ENCODE data around the gene PREX1. TPM values are rescaled to one million over a fixed set of nuclear protein-coding genes. Genes with fewer than 3 reads are reported as not detected.

Gene PREX1
- total RNA-seq, 1 donor from 2014 or later = 2.9 TPM

DNA sequence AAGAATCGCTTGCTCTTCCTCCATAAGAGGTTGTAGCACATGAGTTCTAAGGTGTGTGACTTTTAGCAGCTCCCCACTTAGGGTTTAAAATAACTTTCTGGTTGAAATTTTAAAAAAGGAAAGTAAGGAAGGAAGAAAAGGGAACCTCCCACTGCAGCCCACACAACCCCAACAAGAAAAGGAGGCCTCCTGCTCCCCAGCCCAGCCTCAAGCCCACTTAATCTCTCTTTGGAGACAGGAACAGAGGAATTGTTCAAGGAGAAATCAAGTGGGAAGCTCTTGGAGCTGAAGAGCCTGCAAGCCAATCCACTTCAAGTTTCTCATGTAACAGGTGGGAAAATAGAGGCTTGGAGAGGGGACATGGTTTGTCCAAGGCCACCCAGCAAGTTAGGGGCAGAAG is 39.1 kb upstream of the PREX1 start:
- TF ChIP-seq, protein P1, sequence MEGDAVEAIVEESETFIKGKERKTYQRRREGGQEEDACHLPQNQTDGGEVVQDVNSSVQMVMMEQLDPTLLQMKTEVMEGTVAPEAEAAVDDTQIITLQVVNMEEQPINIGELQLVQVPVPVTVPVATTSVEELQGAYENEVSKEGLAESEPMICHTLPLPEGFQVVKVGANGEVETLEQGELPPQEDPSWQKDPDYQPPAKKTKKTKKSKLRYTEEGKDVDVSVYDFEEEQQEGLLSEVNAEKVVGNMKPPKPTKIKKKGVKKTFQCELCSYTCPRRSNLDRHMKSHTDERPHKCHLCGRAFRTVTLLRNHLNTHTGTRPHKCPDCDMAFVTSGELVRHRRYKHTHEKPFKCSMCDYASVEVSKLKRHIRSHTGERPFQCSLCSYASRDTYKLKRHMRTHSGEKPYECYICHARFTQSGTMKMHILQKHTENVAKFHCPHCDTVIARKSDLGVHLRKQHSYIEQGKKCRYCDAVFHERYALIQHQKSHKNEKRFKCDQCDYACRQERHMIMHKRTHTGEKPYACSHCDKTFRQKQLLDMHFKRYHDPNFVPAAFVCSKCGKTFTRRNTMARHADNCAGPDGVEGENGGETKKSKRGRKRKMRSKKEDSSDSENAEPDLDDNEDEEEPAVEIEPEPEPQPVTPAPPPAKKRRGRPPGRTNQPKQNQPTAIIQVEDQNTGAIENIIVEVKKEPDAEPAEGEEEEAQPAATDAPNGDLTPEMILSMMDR (IDR thresholded peaks at IDR 0.05; ENCODE audit: unreplicated experiment) = no peak
- Mint-ChIP-seq H3K4me3 (ENCODE audit: low read depth) (no peak overlapping the region), H3K4me1 (ENCODE audit: low read depth) (no peaks in the 10 kb centered on the region), H3K36me3 (ENCODE audit: insufficient read depth) (no peaks in the 10 kb centered on the region), H3K9me3 (ENCODE audit: low read depth) (no peaks in the 10 kb centered on the region), H3K27ac (no peak overlapping the region), H3K27me3 (peaks cover 4% of the 10 kb centered on the region)
- no peak for DNase-seq (ENCODE audit: low spot score, unreplicated experiment)

DNA sequence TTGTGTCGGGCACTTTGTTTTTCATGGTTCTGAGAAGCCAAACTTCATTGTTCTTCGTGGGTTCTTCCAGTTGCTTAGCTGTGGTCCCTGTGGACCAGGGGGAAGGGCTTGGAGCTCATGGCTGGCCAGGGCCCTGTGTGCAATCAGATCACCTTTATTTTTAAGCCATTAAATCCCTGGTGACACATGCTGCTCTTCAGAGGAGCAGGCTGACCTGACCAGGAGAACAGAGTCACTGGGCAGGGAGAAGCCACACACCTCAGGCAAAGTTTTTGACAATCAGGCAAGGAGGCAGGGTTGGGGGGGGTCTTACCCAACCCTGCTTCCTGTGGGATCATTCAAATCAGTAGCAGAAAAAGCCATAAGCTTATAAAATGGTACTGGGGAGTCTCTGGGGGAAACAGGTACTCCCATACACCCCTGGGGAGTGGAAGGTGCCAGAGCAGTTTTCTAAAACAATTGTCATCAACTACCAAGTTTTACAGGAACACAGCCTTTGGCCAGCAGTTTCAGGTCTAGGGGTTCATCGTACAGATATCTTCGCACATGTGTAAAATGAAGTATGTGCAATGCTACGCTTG is 37.0 kb upstream of the PREX1 start:
- no peak for DNase-seq (ENCODE audit: low spot score, unreplicated experiment)
- Mint-ChIP-seq H3K36me3 (ENCODE audit: insufficient read depth) (no peaks in the 10 kb centered on the region), H3K9me3 (ENCODE audit: low read depth) (no peaks in the 10 kb centered on the region), H3K4me1 (ENCODE audit: low read depth) (no peaks in the 10 kb centered on the region), H3K27me3 (peaks cover 8% of the 10 kb centered on the region), H3K4me3 (ENCODE audit: low read depth) (no peak overlapping the region), H3K27ac (no peak overlapping the region)
- TF ChIP-seq, protein P1 (IDR thresholded peaks at IDR 0.05; ENCODE audit: unreplicated experiment) = no peak

DNA sequence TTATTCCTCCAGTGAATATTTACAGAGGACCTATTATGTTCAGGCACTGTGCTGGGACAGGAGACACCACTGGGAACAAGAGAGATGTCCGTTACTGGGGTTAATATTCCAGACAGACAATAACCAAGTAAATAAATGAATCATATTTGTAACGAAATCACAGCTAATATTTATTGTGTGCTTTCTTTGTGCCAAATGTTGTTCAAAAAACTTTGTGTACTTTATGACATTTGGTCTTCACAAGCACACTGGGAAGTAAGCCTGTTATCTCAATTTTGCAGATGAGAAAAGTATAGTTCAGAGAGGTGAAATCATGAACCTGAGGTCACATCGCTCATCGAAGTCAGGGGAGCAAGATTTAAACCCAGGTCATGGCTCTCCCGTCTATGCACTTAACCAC is 36.5 kb upstream of the PREX1 start:
- Mint-ChIP-seq H3K36me3 (ENCODE audit: insufficient read depth) (no peaks in the 10 kb centered on the region), H3K4me1 (ENCODE audit: low read depth) (no peaks in the 10 kb centered on the region), H3K9me3 (ENCODE audit: low read depth) (no peaks in the 10 kb centered on the region), H3K4me3 (ENCODE audit: low read depth) (no peak overlapping the region), H3K27ac (no peak overlapping the region), H3K27me3 (peaks cover 8% of the 10 kb centered on the region)
- no peak for DNase-seq (ENCODE audit: low spot score, unreplicated experiment)
- TF ChIP-seq, protein P1 (IDR thresholded peaks at IDR 0.05; ENCODE audit: unreplicated experiment) = no peak

DNA sequence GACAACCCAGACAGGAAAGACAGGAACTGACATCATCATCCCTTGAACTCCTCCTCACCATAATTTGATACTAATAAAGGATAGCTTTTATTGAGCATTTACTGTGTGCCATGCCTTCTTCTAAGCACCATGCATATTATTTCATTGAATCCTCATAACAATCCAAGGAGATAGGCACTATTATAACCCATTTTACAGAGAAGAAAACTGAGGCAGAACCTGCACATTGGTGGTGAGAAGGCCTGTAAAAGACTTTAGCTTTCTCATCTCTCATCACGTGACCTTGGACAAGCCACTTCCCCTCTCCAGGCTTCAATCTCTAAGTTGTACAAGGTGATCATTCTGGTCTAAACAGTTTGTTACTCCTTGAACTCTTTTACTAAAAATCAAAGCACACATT is 34.5 kb upstream of the PREX1 start:
- TF ChIP-seq, protein P1 (IDR thresholded peaks at IDR 0.05; ENCODE audit: unreplicated experiment) = no peak
- Mint-ChIP-seq H3K27ac (no peak overlapping the region), H3K27me3 (peaks cover 12% of the 10 kb centered on the region), H3K4me1 (ENCODE audit: low read depth) (no peaks in the 10 kb centered on the region), H3K9me3 (ENCODE audit: low read depth) (no peaks in the 10 kb centered on the region), H3K4me3 (ENCODE audit: low read depth) (no peak overlapping the region), H3K36me3 (ENCODE audit: insufficient read depth) (no peaks in the 10 kb centered on the region)
- DNase-seq (ENCODE audit: low spot score, unreplicated experiment) = no peak

DNA sequence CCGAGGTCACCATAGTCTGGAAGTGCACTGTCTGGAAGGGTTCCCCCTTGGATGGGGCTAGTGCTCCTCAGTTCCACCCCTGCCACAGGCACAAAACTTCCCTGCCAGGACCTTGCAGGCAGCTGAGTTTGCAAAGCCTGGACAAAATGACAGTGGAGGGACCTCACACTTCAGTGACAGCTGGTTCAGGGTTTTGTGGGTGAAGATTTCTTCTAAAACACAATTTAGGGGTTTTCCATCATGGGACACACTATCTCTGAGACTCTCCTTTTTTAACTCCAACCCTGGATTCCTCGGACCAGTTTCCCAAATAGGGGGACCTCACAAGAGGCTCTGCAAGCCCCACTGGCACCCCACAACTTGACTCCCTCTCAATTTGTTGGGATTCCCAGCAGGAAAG is 33.6 kb upstream of the PREX1 start:
- Mint-ChIP-seq H3K27ac (no peak overlapping the region), H3K4me3 (ENCODE audit: low read depth) (no peak overlapping the region), H3K27me3 (peaks cover 8% of the 10 kb centered on the region), H3K9me3 (ENCODE audit: low read depth) (no peaks in the 10 kb centered on the region), H3K36me3 (ENCODE audit: insufficient read depth) (no peaks in the 10 kb centered on the region), H3K4me1 (ENCODE audit: low read depth) (no peaks in the 10 kb centered on the region)
- no peak for DNase-seq (ENCODE audit: low spot score, unreplicated experiment)
- TF ChIP-seq, protein P1 (IDR thresholded peaks at IDR 0.05; ENCODE audit: unreplicated experiment) = no peak

Data from progenitor cell of endocrine pancreas (in vitro differentiated cells).